ENCODE data around the gene CASKIN2. TPM values are rescaled to one million over a fixed set of nuclear protein-coding genes. Genes with fewer than 3 reads are reported as not detected.
"Not testable (repeated sequence)": the region's sequence is repeated elsewhere in the genome, so short reads cannot be mapped to it uniquely, and the experiment has no call there.

The CASKIN2 gene
- total and polyA plus RNA-seq, 3 experiments from 2014 or later, result 0.15 to 11.1 (median 6.9) TPM

GRCh38 chr17:75521290-75521689 lies 6.0 kb upstream of the CASKIN2 start:
- Mint-ChIP-seq H3K4me1 (peaks cover 28 to 39% (median 30%) of the 10 kb centered on the region in 3 donors), H3K4me3 (no peak overlapping the region), H3K9me3 (no peaks in the 10 kb centered on the region), H3K36me3 (peaks cover 3 to 59% (median 10%) of the 10 kb centered on the region in 3 donors), H3K27me3 (peaks cover 0 to 2% of the 10 kb centered on the region in 2 donors), H3K27ac (peak overlapping the region in 1 of 8 donors; percentile 38)
- Histone ChIP-seq H3K4me3 (ENCODE audit: low read length) (no peak overlapping the region), H3K27ac (ENCODE audit: low read depth, low read length) (no peak overlapping the region), H3K9me3 (ENCODE audit: low read length) (no peaks in the 10 kb centered on the region), H3K36me3 (ENCODE audit: insufficient read depth, low read length) (peaks cover 19% of the 10 kb centered on the region), H3K4me1 (ENCODE audit: insufficient read depth, low read length) (peaks cover 31% of the 10 kb centered on the region), H3K27me3 (ENCODE audit: insufficient read depth, low read length, poor library complexity, severe bottlenecking) (no peaks in the 10 kb centered on the region)
- no peak for DNase-seq
- ChIA-PET POLR2A (interaction anchor here (1.7 kb wide), 1 partner anchor 14 kb away, joined by 4 read pairs; no protein-coding TSS in a partner anchor), CTCF (interaction anchor here (1.3 kb wide), 1 partner anchor 13 kb away, joined by 4 read pairs; no protein-coding TSS in a partner anchor)

GRCh38 chr17:75520413-75520812 lies 5.1 kb upstream of the CASKIN2 start:
- H3K9me3 Mint-ChIP-seq; H3K9me3 ChIP-seq (ENCODE audit: low read length); POLR2A ChIA-PET; H3K27me3 ChIP-seq (ENCODE audit: insufficient read depth, low read length, poor library complexity, severe bottlenecking); H3K27ac Mint-ChIP-seq; H3K27ac ChIP-seq (ENCODE audit: low read depth, low read length); H3K27me3 Mint-ChIP-seq; H3K4me3 ChIP-seq (ENCODE audit: low read length); H3K4me3 Mint-ChIP-seq; DNase-seq: not testable (repeated sequence)
- CTCF ChIA-PET, result interaction anchor here (0.8 to 1.4 kb wide), 3 partner anchors 8 to 229 kb away, joined by 3 read pairs; no protein-coding TSS in a partner anchor
- peaks cover 27 to 37% (median 28%) of the 10 kb centered on the region in 3 donors for H3K4me1 Mint-ChIP-seq
- peaks cover 3 to 57% (median 10%) of the 10 kb centered on the region in 3 donors for H3K36me3 Mint-ChIP-seq
- Histone ChIP-seq H3K36me3 (ENCODE audit: insufficient read depth, low read length) (peaks cover 19% of the 10 kb centered on the region), H3K4me1 (ENCODE audit: insufficient read depth, low read length) (peaks cover 28% of the 10 kb centered on the region)

DNA sequence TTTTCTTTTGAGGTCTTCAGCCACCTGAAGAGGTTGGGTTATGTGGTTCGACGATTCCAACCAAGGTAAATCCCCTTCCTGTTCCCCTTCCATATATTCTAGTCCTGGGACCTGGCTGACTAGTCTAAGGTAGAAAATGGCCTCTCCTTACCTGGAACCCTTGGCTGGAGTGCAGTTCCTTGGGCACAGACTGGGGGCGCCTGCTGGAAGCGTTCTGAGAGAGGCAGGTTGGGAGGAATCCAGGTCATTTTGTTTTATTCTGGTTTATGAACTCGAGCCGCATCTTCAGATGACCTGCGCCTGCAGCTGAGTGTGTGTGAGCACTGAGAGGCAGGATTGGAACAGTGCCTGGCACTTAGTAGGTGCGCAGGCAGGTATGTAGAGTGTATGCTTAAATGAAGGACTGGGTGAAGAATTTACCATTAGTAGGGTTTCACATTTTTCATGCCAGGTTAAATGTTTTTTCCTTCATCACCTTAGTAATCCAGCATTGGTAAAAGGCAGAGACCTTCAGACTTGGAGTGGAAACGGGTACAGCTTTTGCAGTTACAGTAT lies 3.7 kb upstream of the CASKIN2 start:
- Mint-ChIP-seq H3K4me1 (peaks cover 27 to 32% (median 28%) of the 10 kb centered on the region in 3 donors), H3K9me3 (no peaks in the 10 kb centered on the region), H3K27me3 (peaks cover 0 to 3% of the 10 kb centered on the region in 2 donors), H3K27ac (peak overlapping the region in 7 of 8 donors; percentile 95 to 99 (median 98)), H3K4me3 (peak overlapping the region in 4 of 7 donors; percentile 79 to 92 (median 84)), H3K36me3 (peaks cover 3 to 51% (median 10%) of the 10 kb centered on the region in 3 donors)
- Histone ChIP-seq H3K4me3 (ENCODE audit: low read length) (no peak overlapping the region), H3K27me3 (ENCODE audit: insufficient read depth, low read length, poor library complexity, severe bottlenecking) (no peaks in the 10 kb centered on the region), H3K36me3 (ENCODE audit: insufficient read depth, low read length) (peaks cover 17% of the 10 kb centered on the region), H3K27ac (ENCODE audit: low read depth, low read length) (peak overlapping the region; percentile 11), H3K4me1 (ENCODE audit: insufficient read depth, low read length) (peaks cover 28% of the 10 kb centered on the region), H3K9me3 (ENCODE audit: low read length) (no peaks in the 10 kb centered on the region)
- ChIA-PET POLR2A (interaction anchor here (1.3 to 1.8 kb wide), 2 partner anchors 16 to 230 kb away, joined by 4 to 5 read pairs; partner anchors contain the start of gene SLC25A19), CTCF (interaction anchor here (0.9 to 1.6 kb wide), 5 partner anchors 14 to 230 kb away, joined by 3 to 7 read pairs (median 5); no protein-coding TSS in a partner anchor)
- DNase-seq, result no peak

DNA sequence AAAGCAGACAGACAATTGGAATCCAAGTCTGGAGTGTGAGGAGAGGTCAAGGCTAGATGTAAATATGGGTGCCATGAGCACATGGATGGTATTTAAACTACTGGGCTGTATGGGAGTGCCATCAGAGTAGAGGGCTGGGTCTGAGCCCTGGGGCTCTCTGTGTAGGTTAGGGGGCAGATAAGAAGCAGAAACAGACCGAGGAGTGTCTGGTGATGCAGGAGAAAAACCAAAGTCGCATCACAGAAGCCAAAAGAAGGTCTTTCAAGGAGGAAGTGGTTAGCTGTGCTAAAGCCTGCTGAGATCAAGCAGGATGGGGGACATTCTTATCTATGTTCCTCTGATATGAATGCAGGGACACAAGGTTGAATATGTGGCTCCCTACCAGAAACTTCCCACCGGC lies 2.9 kb upstream of the CASKIN2 start:
- Histone ChIP-seq H3K27me3 (ENCODE audit: insufficient read depth, low read length, poor library complexity, severe bottlenecking) (no peaks in the 10 kb centered on the region), H3K36me3 (ENCODE audit: insufficient read depth, low read length) (peaks cover 9% of the 10 kb centered on the region), H3K9me3 (ENCODE audit: low read length) (no peaks in the 10 kb centered on the region), H3K4me1 (ENCODE audit: insufficient read depth, low read length) (peaks cover 28% of the 10 kb centered on the region), H3K27ac (ENCODE audit: low read depth, low read length) (peak overlapping the region; percentile 53), H3K4me3 (ENCODE audit: low read length) (peak overlapping the region; percentile 84)
- Mint-ChIP-seq H3K4me1 (peaks cover 27 to 32% (median 28%) of the 10 kb centered on the region in 3 donors), H3K36me3 (peaks cover 3 to 43% (median 10%) of the 10 kb centered on the region in 3 donors), H3K4me3 (peak overlapping the region; percentile 74 to 92 (median 86)), H3K9me3 (no peaks in the 10 kb centered on the region), H3K27me3 (peaks cover 0 to 3% of the 10 kb centered on the region in 2 donors), H3K27ac (peak overlapping the region; percentile 88 to 99 (median 98))
- peak; percentile 26 to 86 (median 78) for DNase-seq
- CTCF ChIA-PET, result interaction anchor here (0.9 to 2.4 kb wide), 6 partner anchors 8 to 115 kb away, joined by 3 to 9 read pairs (median 5); partner anchors contain the start of gene SMIM5
- POLR2A ChIA-PET, result interaction anchor here (0.6 to 3.1 kb wide), 4 partner anchors 8 to 544 kb away, joined by 4 to 44 read pairs (median 10); partner anchors contain the start of genes LLGL2 and SLC25A19

- H3K4me3 ChIP-seq (ENCODE audit: low read length), result peak overlapping the region; percentile 84
- no peaks in the 10 kb centered on the region for H3K9me3 ChIP-seq (ENCODE audit: low read length)
- peaks cover 0 to 3% of the 10 kb centered on the region in 2 donors for H3K27me3 Mint-ChIP-seq
- H3K36me3 ChIP-seq (ENCODE audit: insufficient read depth, low read length), result peaks cover 7% of the 10 kb centered on the region
- POLR2A ChIA-PET, result interaction anchor here (0.6 to 3.1 kb wide), 10 partner anchors 9 to 544 kb away, joined by 3 to 44 read pairs (median 10); partner anchors contain the start of genes GRB2, LLGL2, MIF4GD and SLC25A19
- H3K27me3 ChIP-seq (ENCODE audit: insufficient read depth, low read length, poor library complexity, severe bottlenecking), result no peaks in the 10 kb centered on the region
- peak overlapping the region; percentile 53 for H3K27ac ChIP-seq (ENCODE audit: low read depth, low read length)
- no peaks in the 10 kb centered on the region for H3K9me3 Mint-ChIP-seq
- peaks cover 28% of the 10 kb centered on the region for H3K4me1 ChIP-seq (ENCODE audit: insufficient read depth, low read length)
- H3K27ac Mint-ChIP-seq, result peak overlapping the region; percentile 88 to 99 (median 98)
- peaks cover 27 to 30% (median 28%) of the 10 kb centered on the region in 3 donors for H3K4me1 Mint-ChIP-seq
- H3K4me3 Mint-ChIP-seq, result peak overlapping the region; percentile 74 to 92 (median 86)
- peaks cover 3 to 37% (median 10%) of the 10 kb centered on the region in 3 donors for H3K36me3 Mint-ChIP-seq
- CTCF ChIA-PET, result interaction anchor here (0.7 to 2.4 kb wide), 10 partner anchors 7 to 228 kb away, joined by 3 to 18 read pairs (median 7); partner anchors contain the start of genes GRB2, LLGL2, MYO15B and SLC25A19
- DNase-seq, result peak in 3 of 5 donors; percentile 16 to 27 (median 19)
Observed at GRCh38 chr17:75517297-75517865, 2.0 kb upstream of the CASKIN2 start.

DNA sequence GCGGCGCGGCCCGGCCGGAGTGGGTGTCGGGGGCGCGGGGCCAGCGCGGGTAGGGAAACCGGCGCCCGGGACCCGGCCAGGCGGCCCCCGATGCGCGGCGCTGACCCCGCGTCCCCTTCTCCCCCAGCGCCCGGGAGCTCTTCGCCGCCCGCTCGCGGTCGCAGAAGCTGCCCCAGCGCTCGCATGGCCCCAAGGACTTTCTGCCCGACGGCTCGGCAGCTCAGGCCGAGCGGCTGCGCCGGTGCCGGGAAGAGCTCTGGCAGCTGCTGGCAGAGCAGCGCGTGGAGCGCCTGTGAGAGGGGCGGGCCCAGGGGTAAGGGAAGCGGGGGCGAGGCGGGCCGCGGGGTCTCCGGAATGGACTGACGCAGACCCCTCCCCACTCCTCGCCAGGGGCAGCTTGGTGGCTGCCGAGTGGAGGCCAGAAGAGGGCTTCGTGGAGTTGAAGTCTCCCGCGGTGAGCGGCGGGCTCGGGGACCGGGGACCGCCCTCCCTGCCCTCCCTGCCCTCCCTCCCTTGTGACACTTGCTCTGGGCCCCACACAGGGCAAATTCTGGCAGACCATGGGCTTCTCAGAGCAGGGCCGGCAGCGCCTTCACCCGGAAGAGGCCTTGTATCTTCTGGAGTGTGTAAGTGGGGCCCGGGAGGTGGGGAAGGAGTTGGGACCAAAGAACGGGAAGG lies 1.4 kb upstream of the CASKIN2 start:
- ChIA-PET CTCF (interaction anchor here (0.7 to 2.4 kb wide), 21 partner anchors 8 to 228 kb away, joined by 3 to 18 read pairs (median 4); partner anchors contain the start of genes GRB2, LLGL2, MYO15B and SLC25A19), POLR2A (interaction anchor here (0.6 to 3.1 kb wide), 11 partner anchors 9 to 1210 kb away, joined by 3 to 44 read pairs (median 8); partner anchors contain the start of genes GRB2, JMJD6, LLGL2 and METTL23)
- H3K27ac ChIP-seq (ENCODE audit: low read depth, low read length), result peak overlapping the region; percentile 53
- Mint-ChIP-seq H3K9me3 (no peaks in the 10 kb centered on the region), H3K27ac (peak overlapping the region; percentile 88 to 99 (median 98)), H3K36me3 (peaks cover 3 to 32% (median 10%) of the 10 kb centered on the region in 3 donors), H3K4me3 (peak overlapping the region; percentile 74 to 92 (median 86)), H3K27me3 (peaks cover 0 to 3% of the 10 kb centered on the region in 2 donors), H3K4me1 (peaks cover 27 to 29% (median 28%) of the 10 kb centered on the region in 3 donors)
- peaks cover 7% of the 10 kb centered on the region for H3K36me3 ChIP-seq (ENCODE audit: insufficient read depth, low read length)
- peak in 1 of 5 donors; percentile 62 for DNase-seq
- no peaks in the 10 kb centered on the region for H3K9me3 ChIP-seq (ENCODE audit: low read length)
- peak overlapping the region; percentile 84 for H3K4me3 ChIP-seq (ENCODE audit: low read length)
- no peaks in the 10 kb centered on the region for H3K27me3 ChIP-seq (ENCODE audit: insufficient read depth, low read length, poor library complexity, severe bottlenecking)
- peaks cover 28% of the 10 kb centered on the region for H3K4me1 ChIP-seq (ENCODE audit: insufficient read depth, low read length)

DNA sequence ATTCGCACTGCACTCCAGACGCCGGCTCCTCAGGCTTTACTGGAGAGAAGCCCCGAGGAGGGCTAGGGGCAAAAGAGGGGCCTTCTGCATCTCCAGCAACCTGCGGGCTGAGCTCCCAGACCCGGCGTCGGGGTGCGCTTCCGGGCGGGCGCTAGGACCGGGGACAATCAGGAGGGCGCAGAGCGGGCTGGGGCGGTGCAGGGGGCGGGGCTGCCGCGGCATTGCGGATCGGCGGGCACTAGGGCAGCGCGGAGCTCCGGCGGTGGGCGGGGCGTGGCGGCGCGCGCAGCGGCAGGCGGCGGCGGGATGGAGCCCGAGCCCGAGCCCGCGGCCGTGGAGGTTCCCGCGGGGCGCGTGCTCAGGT lies 900 bp upstream of the CASKIN2 start, which contains the start of gene TSEN54:
Gene TSEN54, plus strand, starts transcription at position 274 of the 364 bp plus-strand sequence. Its CDS starts 33 bp downstream, at position 307.
- no peaks in the 10 kb centered on the region for H3K9me3 ChIP-seq (ENCODE audit: low read length)
- peak within 1 kb of the TSS; percentile 53 for H3K27ac ChIP-seq (ENCODE audit: low read depth, low read length)
- peak within 1 kb of the TSS; percentile 88 to 99 (median 98) for H3K27ac Mint-ChIP-seq
- H3K4me1 ChIP-seq (ENCODE audit: insufficient read depth, low read length), result peaks cover 28% of the 10 kb centered on the region
- POLR2A ChIA-PET, result interaction anchor here (0.6 to 3.1 kb wide), 11 partner anchors 10 to 1210 kb away, joined by 3 to 44 read pairs (median 8); partner anchors contain the start of genes GRB2, JMJD6, LLGL2 and METTL23
- peaks cover 3 to 28% (median 10%) of the 10 kb centered on the region in 3 donors for H3K36me3 Mint-ChIP-seq
- H3K4me3 ChIP-seq (ENCODE audit: low read length), result peak within 1 kb of the TSS; percentile 88
- no peaks in the 10 kb centered on the region for H3K27me3 ChIP-seq (ENCODE audit: insufficient read depth, low read length, poor library complexity, severe bottlenecking)
- H3K36me3 ChIP-seq (ENCODE audit: insufficient read depth, low read length), result peaks cover 7% of the 10 kb centered on the region
- peak within 1 kb of the TSS; percentile 79 to 92 (median 86) for H3K4me3 Mint-ChIP-seq
- H3K27me3 Mint-ChIP-seq, result peaks cover 0 to 3% of the 10 kb centered on the region in 2 donors
- H3K9me3 Mint-ChIP-seq, result no peaks in the 10 kb centered on the region
- H3K4me1 Mint-ChIP-seq, result peaks cover 27 to 29% (median 28%) of the 10 kb centered on the region in 3 donors
- CTCF ChIA-PET, result interaction anchor here (0.7 to 2.4 kb wide), 20 partner anchors 9 to 227 kb away, joined by 3 to 18 read pairs (median 4); partner anchors contain the start of genes LLGL2, MYO15B, SLC25A19 and SMIM5
- DNase-seq, result peak; percentile 92 to 96 (median 93)

Data from CD8-positive, alpha-beta memory T cell (primary cell).